GM23338 (cell line): ENCODE data around the gene CCNT2. TPM values are rescaled to one million over a fixed set of nuclear protein-coding genes. Genes with fewer than 3 reads are reported as not detected.

Experiments used
- ATAC-seq: fragments of 200-7000 bp; cut with Tn5 transposase; 3 replicates; pipeline ENCODE4 v1.9.1; 2020
- DNase-seq: peaks from one replicate; pipeline ENCODE4 v3.0.0-alpha.2; 2015; ENCODE audit warnings: low spot score
- H2AFZ ChIP-seq: fragments of 200-600 bp; sonication (generic); 2 replicates; pipeline ENCODE4 v1.8.0; 2016; ENCODE audit warnings: antibody characterized with exemption, mild to moderate bottlenecking, moderate library complexity
- H3F3A ChIP-seq: fragments of 200-600 bp; sonication (generic); replicated peaks from 2 replicates; pipeline ENCODE4 v1.8.0; 2017; ENCODE audit warnings: antibody characterized with exemption, mixed run types, low read depth
- H3K27ac ChIP-seq: fragments of 200-600 bp; sonication (generic); 2 replicates; pipeline ENCODE4 v1.6.1; 2016; ENCODE audit warnings: low read depth
- H3K27me3 ChIP-seq: fragments of 200-600 bp; sonication (generic); 2 replicates; pipeline ENCODE4 v1.8.0; 2016; ENCODE audit warnings: mild to moderate bottlenecking, mixed run types, moderate library complexity; ENCODE audit not compliant: insufficient read depth
- H3K36me3 ChIP-seq: fragments of 200-600 bp; sonication (generic); 2 replicates; pipeline ENCODE4 v1.8.0; 2016; ENCODE audit warnings: mild to moderate bottlenecking; ENCODE audit not compliant: insufficient read depth
- H3K4me1 ChIP-seq: fragments of 200-600 bp; sonication (generic); 2 replicates; pipeline ENCODE4 v1.8.0; 2016; ENCODE audit warnings: mild to moderate bottlenecking, moderate library complexity; ENCODE audit not compliant: insufficient read depth
- H3K4me2 ChIP-seq: fragments of 200-600 bp; sonication (generic); 2 replicates; pipeline ENCODE4 v1.7.1; 2017; ENCODE audit warnings: mixed run types
- H3K4me3 ChIP-seq: fragments of 200-600 bp; sonication (generic); 2 replicates; pipeline ENCODE4 v1.6.1; 2016; ENCODE audit warnings: mixed run types
- H3K79me2 ChIP-seq: fragments of 200-600 bp; sonication (generic); replicated peaks from 2 replicates; pipeline ENCODE4 v1.8.0; 2017; ENCODE audit warnings: mild to moderate bottlenecking; ENCODE audit not compliant: insufficient read depth
- H3K9me2 ChIP-seq: fragments of 200-600 bp; sonication (generic); 2 replicates; pipeline ENCODE4 v1.8.0; 2017; ENCODE audit not compliant: insufficient read depth
- H4K20me1 ChIP-seq: fragments of 200-600 bp; sonication (generic); replicated peaks from 2 replicates; pipeline ENCODE4 v1.8.0; 2017; ENCODE audit warnings: mild to moderate bottlenecking; ENCODE audit not compliant: insufficient read depth
- H3K27ac Mint-ChIP-seq: 2 replicates; pipeline ENCODE4 v1.8.0; 2020; ENCODE audit warnings: inconsistent platforms, mild to moderate bottlenecking, moderate library complexity, mixed read lengths
- H3K27me3 Mint-ChIP-seq: 3 replicates; pipeline ENCODE4 v1.8.0; 2022; ENCODE audit warnings: low read depth, mild to moderate bottlenecking, moderate library complexity, mixed read lengths, inconsistent platforms; ENCODE audit not compliant: insufficient read depth, poor library complexity
- H3K36me3 Mint-ChIP-seq: 3 replicates; pipeline ENCODE4 v1.8.0; 2021; ENCODE audit warnings: low read depth, mild to moderate bottlenecking, inconsistent platforms, moderate library complexity, mixed read lengths
- H3K4me1 Mint-ChIP-seq: 3 replicates; pipeline ENCODE4 v1.8.0; 2020; ENCODE audit warnings: mild to moderate bottlenecking, inconsistent platforms, mixed read lengths
- H3K4me3 Mint-ChIP-seq: 3 replicates; pipeline ENCODE4 v1.8.0; 2021; ENCODE audit warnings: moderate library complexity, mild to moderate bottlenecking, inconsistent platforms, mixed read lengths
- H3K9me3 Mint-ChIP-seq: 3 replicates; pipeline ENCODE4 v1.8.0; 2020; ENCODE audit warnings: moderate library complexity, mild to moderate bottlenecking, inconsistent platforms, mixed read lengths
- CREB1 ChIP-seq: fragments of 250-450 bp; sonication (Bioruptor Pico); IDR thresholded peaks from 2 replicates; pipeline ENCODE4 v1.5.0; 2020; ENCODE audit warnings: low read depth, mild to moderate bottlenecking, moderate library complexity
- CTCF ChIP-seq, 2 experiments: fragments of 200-600 bp in 1 of 2; sonication (generic) in 1 of 2; conservative IDR thresholded peaks; 2 replicates each; pipeline versions ENCODE4 v1.5.1 to v1.6.1; 2016 to 2017; ENCODE audit warnings: antibody characterized with exemption in 2 of 2, low read depth in 2 of 2, mild to moderate bottlenecking in 2 of 2, moderate library complexity in 1 of 2
- ETS1 ChIP-seq: IDR thresholded peaks from 2 replicates; pipeline ENCODE4 v1.6.1; 2016; ENCODE audit warnings: antibody characterized with exemption
- EZH2 ChIP-seq: fragments of 200-600 bp; sonication (generic); IDR thresholded peaks from one replicate; pipeline ENCODE4 v1.8.0; 2017; ENCODE audit warnings: antibody characterized with exemption, mild to moderate bottlenecking, low read depth; ENCODE audit not compliant: unreplicated experiment
- JUNB ChIP-seq: IDR thresholded peaks from one replicate; pipeline ENCODE4 v1.6.1; 2016; ENCODE audit warnings: antibody characterized with exemption; ENCODE audit not compliant: unreplicated experiment
- NANOG ChIP-seq: IDR thresholded peaks from 2 replicates; pipeline ENCODE4 v1.6.1; 2016; ENCODE audit warnings: antibody characterized with exemption, borderline replicate concordance
- POLR2AphosphoS5 ChIP-seq: IDR thresholded peaks from 2 replicates; pipeline ENCODE4 v1.6.1; 2016; ENCODE audit warnings: antibody characterized with exemption, low read depth
- REST ChIP-seq: IDR thresholded peaks from one replicate; pipeline ENCODE4 v1.6.1; 2018; ENCODE audit warnings: antibody characterized with exemption; ENCODE audit not compliant: unreplicated experiment
- ZNF331 ChIP-seq: fragments of 250-450 bp; sonication (Bioruptor Pico); IDR thresholded peaks from 2 replicates; pipeline ENCODE4 v1.5.0; 2020; ENCODE audit warnings: low read depth, mild to moderate bottlenecking, moderate library complexity
- long read RNA-seq: library from polyadenylated mRNA; unstranded; transcript quantifications from one replicate; pipeline ENCODE4 v2.0.0, GENCODE V29; 2020; ENCODE audit not compliant: unreplicated experiment
- polyA plus RNA-seq: library from polyadenylated mRNA; unstranded; fragments of >200 nt; fragmentation: Nextera tagmentation; extraction: Ambion mirVana; gene quantifications from 2 replicates; pipeline ENCODE4 v1.2.1, GENCODE V29; 2016
- total RNA-seq: library from RNA; depleted of rRNA; stranded (reverse); fragments of >200 nt; shearing (Covaris generic); gene quantifications from 2 replicates; pipeline ENCODE4 v1.2.3, GENCODE V29; 2014; rRNA removed

Gene CCNT2
- total RNA-seq (46.5 and 48.1 TPM in 2 replicates), polyA plus RNA-seq (16.2 and 22.5 TPM in 2 replicates)
- long read RNA-seq, full-length matches to known transcripts = 12 of 24 reads
- long read RNA-seq, partial matches to known transcripts = 1 of 24 reads
- long read RNA-seq, other reads (novel, unspliced or antisense) = 11 of 24 reads

- Histone ChIP-seq H3K4me3 (peak within 1 kb of the TSS; percentile 91), H3K4me2 (peak within 1 kb of the TSS; percentile 95), H3K9me2 (no peaks in the 10 kb centered on the region), H3K27me3 (no peaks in the 10 kb centered on the region), H3K27ac (peak within 1 kb of the TSS; percentile 99), H2AFZ (peak within 1 kb of the TSS; percentile 97), H3F3A (peaks cover 5% of the 10 kb centered on the region), H3K36me3 (no peaks in the 10 kb centered on the region), H3K4me1 (peaks cover 31% of the 10 kb centered on the region), H3K79me2 (peaks cover 53% of the 10 kb centered on the region), H4K20me1 (peaks cover 37% of the 10 kb centered on the region)
- DNase-seq (peak; percentile 99), ATAC-seq (peak; percentile 89)
- peak within 1 kb of the TSS; percentile 99 for H3K27ac Mint-ChIP-seq
- peaks cover 16% of the 10 kb centered on the region for H3K4me1 Mint-ChIP-seq
- H3K27me3 Mint-ChIP-seq = peaks cover 14% of the 10 kb centered on the region
- peaks cover 5% of the 10 kb centered on the region; the same call in 2 of the 3 replicates for H3K9me3 Mint-ChIP-seq
- H3K4me3 Mint-ChIP-seq = peak within 1 kb of the TSS; percentile 95
- H3K36me3 Mint-ChIP-seq = peaks cover 13% of the 10 kb centered on the region; the same call in 2 of the 3 replicates
- TF ChIP-seq CREB1 (CRISPR knock-in tag) (peak; percentile 95), ETS1 (peak; percentile 69; the same call in 1 of the 2 replicates), ZNF331 (CRISPR knock-in tag) (no peak), POLR2AphosphoS5 (peak; percentile 72), CTCF (conservative IDR thresholded peaks at IDR 0.05; ENCODE audit: low read depth in 2 of 2) (no peak)
Observed at GRCh38 chr2:134918526-134919340, at the start of gene CCNT2. CCNT2 (plus strand) TSS chr2:134918822; CDS start chr2:134918855, 33 bp downstream.

- H3K9me3 Mint-ChIP-seq = no peaks in the 10 kb centered on the region
- DNase-seq = no peak
- H4K20me1 ChIP-seq = no peaks in the 10 kb centered on the region; the same call in 1 of the 2 replicates
- H3K4me2 ChIP-seq = no peak overlapping the region
- no peaks in the 10 kb centered on the region for H3K27me3 ChIP-seq
- H3K4me1 Mint-ChIP-seq = no peaks in the 10 kb centered on the region; the same call in 2 of the 3 replicates
- H3K4me1 ChIP-seq = no peaks in the 10 kb centered on the region
- H3K36me3 Mint-ChIP-seq = no peaks in the 10 kb centered on the region
- H3K4me3 ChIP-seq = no peak overlapping the region
- no peaks in the 10 kb centered on the region for H3K36me3 ChIP-seq
- no peak overlapping the region for H2AFZ ChIP-seq
- H3K79me2 ChIP-seq = no peaks in the 10 kb centered on the region
- no peaks in the 10 kb centered on the region for H3F3A ChIP-seq
- no peak overlapping the region for H3K4me3 Mint-ChIP-seq
- ATAC-seq = no peak
- H3K27ac Mint-ChIP-seq = no peak overlapping the region
- TF ChIP-seq ETS1 (no peak), REST (no peak), POLR2AphosphoS5 (no peak), NANOG (no peak), ZNF331 (CRISPR knock-in tag) (no peak), EZH2 (no peak), JUNB (no peak)
- no peak overlapping the region for H3K27ac ChIP-seq
- H3K27me3 Mint-ChIP-seq = no peaks in the 10 kb centered on the region
- H3K9me2 ChIP-seq = no peaks in the 10 kb centered on the region; the same call in 1 of the 2 replicates
Observed at GRCh38 chr2:134869946-134870736, 48.5 kb upstream of the CCNT2 start.
